ENCODE data around the gene RAB36.

The RAB36 gene

DNA sequence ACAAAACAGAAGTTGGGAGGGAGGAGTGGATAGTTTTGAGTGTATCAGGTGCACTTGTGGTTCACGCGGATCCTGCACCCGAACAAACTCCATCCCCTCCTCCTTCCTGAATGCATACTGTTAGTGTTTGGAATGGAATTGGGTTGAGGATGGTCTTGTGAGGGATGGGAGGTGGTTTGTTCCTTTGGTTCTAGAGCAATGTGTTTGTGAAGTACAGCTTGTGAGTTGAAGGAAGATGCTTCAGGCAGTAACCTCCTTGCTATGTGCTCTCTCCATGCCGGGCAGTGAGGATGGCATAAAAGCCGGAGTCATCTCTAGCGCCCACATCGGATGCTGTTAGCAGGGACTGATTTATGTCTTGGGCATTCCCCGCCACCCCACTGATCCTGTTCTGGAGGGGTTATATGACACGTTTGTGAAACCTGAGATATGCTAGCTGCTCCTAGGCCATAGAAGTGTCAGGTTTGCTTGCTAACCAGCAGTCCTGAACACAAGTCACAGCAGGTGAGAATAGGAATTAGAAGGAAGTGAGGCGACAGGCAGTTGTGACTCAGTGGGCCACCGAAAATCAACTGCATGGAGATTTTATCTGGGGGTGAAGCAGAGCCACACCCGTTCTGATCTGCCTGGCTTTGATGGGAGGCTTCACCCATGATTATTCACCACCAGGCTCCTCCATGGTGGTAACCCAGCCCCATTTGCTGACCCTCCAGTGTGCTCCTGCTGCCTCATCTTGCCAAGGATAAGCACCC, 37.2 kb downstream of the RAB36 start:
- peak; percentile 18 for DNase-seq (ENCODE audit: low read depth)

DNA sequence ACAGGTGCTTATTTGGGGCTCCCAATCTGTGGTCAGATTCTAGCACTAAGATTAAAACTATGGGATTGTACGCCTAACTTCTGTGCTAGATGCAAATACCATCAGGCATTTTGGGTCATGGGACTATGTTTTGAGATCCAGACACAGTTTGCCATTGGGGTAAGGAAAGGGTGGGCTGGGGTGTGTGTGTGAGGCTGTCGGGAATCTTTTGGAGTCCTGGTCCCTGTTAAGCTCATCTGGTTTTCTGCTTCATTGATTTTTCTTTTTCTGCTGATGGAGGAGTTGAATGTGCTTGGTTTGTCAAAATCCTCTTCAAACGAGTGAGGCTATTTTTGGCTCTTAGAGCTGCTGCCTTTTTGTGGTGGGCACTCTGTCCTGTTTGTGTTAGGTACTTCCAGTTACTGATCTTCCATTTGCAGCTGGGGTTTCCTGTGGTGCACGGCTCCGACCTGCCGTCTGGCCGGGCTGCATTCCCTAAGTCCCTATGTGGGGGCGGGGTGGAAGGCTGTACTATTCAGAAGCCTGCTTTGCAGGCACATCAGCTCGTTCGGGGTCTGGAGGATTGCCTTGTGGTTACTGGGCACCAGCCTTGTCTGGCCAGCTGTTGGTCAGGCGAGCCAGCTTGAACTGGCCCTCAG, 37.9 kb downstream of the RAB36 start:
- peak; percentile 52 for DNase-seq (ENCODE audit: low read depth)

DNA sequence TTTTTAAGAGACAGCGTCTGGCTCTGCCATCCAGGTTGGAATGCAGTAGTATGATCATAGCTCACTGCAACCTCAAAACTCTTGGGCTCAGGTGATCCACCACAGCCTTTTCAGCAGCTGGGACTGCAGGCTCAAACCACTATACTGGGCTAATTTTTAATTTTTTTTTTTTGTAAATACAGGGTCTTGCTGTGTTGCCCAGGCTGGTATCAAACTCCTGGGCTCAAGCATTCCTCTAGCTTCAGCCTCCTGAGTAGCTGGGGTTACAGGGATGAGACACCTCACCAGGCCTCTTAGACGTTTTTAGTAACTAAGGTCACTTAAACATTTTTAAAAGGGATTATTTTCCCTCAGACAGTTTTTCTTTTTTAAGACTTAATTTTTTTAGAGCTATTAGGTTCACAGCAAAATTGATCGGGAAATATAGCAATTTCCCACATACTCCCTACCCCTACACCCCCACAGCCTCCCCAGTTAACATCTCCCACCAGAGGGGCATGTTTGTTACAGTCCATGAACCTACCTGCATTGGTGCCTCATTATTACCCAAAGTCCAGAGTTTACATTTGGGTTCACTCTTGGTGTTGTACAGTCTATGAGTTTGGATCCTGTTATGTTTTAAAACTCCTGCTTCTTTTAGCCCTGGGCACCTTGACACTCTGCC, 39.0 kb downstream of the RAB36 start:
- no peak for DNase-seq (ENCODE audit: low read depth)

DNA sequence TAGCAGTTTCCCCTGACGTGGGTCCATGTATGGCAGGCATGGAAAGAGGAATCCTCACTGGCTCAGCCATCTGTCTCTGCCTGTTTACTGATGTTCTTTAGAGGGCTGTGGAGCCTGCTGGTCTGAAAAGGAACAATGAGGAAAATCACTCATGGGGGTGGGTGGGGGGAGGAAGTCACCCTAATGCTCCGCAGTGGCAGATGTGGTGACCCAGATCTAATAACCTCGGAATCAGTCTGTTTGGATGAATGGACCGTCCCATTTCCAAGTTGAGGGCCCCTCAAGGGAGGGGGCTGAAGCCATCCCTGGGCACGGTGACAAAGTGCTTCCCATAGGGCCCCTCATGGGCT, 39.5 kb downstream of the RAB36 start:
- no peak for DNase-seq (ENCODE audit: low read depth)

DNA sequence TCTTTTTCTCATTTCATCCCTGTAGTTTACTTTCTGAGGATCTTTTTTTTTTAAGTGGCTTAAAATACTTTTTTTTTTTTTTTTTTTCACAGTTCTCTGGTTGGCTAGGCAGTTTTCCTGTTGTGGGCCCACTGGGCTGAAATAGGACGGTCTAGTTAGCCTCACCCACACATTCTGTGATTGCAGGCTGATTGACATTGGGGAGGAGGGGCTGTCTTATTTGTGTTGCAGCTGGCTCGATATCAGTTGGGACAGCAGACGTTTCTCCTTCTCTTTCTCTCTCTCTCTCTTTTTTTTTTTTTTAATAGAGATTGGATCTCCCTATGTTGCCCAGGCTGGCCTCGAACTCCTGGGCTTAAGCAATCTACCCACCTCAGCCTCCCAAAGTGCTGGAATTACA, 41.9 kb downstream of the RAB36 start:
- no peak for DNase-seq (ENCODE audit: low read depth)

DNA sequence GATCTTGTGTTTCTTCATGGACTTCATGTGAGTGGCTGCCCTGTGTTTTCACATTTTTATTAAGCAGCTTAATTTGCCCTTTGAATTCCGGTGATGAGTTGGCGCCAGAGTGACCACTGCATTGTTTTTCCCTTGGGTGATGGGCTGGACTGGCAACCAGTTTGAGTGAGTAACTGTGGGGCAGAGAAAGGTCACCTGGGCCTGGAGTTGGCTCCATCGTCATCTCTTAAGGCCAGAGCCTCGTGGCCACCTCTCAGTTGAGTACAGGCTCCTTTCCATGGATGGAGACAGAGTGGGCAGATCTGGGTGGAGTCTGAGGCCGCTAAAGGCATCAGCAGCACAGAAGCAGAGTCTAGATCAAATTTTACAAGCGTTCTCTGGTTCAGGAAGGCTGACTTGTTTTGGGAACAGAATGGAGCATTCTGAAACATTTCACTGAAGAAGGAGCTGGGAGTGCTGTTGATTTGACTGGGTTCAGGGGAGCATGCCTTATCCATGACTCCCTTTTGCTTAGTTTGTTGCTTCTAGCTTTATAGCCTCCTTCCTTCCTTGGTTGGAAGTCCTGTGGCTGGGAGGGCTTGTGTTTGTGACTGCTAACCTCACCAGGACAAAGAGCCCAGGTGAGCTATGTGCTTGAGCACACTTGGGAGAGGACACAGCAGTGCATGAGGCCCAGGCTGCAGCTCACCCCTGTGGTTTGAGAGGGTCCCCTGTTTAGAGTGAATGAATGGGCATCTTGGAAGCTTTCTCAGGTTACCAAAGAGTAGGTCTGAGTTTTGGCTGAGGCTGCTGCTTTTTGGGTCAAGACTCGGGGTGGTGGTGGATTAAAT, 42.8 kb downstream of the RAB36 start:
- DNase-seq (ENCODE audit: low read depth), result no peak

DNA sequence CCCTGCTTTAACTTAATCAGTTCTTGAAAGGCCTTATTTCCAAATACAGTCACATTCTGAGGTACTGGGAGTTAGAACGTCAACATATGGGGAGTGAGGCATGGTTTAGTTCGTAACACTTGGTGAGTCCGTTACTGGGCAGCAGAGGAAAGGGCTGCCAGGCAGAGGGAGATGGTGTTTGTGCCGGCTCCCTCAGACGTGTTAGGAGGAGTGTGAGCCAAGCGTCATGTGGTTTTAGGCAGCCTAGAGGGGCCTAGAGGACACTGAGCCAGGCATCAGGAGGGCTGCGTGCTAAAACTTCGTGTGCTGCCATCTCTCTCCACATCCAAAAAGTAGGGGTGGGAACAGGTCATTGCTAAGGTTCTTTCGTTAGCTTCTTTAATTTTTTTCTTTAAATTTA, 45.2 kb downstream of the RAB36 start:
- DNase-seq (ENCODE audit: low read depth), result no peak

DNA sequence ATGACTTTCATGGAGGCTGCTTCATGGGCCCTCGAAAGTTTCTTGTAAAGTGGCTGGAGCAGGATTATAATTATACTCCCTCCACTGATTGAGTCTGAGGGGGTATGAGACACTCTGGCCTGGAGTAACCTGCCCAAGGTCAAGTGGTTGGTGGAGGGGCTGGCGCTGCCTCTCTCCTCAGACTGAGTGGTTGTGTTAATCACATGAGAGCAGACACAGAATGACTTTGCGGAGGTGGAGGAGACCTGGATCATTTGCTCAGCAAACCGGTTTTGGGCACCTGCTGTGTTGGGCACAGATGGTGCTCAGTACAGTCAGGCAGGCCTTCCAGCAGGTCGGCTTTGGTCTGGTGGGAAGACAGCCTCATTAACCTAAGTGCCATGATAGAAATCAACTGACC, 46.9 kb downstream of the RAB36 start:
- DNase-seq (ENCODE audit: low read depth), result no peak

DNA sequence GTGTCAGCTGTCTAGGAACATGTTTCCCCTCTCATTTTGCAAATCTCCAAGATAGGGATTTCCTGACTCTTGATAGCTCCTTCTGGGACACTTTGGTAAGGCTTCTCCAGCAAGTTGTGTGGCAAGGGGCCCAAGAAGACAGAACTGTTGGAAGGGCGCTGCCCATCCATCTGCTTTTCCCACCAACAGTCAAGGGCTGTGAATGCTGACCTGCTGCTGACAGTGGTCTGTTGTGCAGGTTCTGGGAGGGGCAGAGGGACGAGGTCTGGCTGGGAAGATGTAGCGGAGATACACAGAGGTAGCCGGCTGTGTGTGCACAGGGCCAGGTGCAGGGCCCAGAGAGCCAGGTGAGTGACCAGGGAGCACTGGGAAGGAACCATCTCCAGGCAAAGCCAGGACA, 47.3 kb downstream of the RAB36 start:
- no peak for DNase-seq (ENCODE audit: low read depth)

DNA sequence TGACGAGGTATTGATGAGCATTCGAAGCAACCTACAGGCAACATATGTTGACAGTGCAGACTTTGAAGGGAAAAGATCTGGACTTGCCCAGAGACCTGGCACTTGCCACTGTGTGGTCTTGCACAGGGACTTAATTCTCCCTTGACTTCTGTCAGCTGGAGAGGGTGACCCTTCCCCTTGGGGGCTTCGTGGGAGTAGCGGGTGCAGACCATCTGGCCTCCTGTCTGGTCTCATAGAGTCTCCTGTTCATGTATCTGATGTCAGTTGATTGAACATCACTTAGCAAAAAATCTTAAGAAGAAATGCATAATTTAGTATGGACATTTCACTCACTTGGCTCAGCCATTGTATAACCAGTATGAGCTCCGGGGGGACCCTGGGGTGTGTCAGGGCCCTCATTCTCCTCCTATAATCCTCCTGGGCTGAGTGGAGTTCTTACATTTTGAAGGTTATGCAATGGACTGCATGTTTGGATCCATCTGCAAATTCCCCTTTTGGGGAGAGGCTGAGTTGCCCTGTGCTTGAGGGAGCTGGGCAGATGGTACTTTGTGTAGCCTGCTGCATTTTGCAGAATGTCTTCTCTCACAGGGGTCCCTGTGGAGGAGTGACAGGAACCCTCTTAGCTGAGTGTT, 48.0 kb downstream of the RAB36 start:
- no peak for DNase-seq (ENCODE audit: low read depth)

DNA sequence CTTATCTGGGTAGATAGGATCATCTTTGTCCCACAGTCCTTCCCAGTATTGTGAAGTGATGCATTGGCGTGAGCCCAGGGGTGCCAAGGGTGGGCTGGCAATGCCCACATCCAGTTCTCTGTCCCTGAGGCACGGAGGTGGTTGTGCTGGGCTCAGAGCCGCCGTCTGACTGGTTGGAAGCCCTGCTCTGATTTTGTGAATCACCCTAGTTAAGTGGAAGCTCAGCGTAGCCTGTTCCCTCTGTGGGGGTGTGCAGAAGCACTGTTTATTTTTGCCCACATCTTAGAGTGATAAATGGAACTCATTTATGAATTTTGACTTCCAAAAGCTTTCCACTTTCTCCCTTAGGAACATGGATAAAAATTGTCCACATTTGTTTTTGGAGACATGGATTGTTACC, 48.6 kb downstream of the RAB36 start:
- no peak for DNase-seq (ENCODE audit: low read depth)

DNA sequence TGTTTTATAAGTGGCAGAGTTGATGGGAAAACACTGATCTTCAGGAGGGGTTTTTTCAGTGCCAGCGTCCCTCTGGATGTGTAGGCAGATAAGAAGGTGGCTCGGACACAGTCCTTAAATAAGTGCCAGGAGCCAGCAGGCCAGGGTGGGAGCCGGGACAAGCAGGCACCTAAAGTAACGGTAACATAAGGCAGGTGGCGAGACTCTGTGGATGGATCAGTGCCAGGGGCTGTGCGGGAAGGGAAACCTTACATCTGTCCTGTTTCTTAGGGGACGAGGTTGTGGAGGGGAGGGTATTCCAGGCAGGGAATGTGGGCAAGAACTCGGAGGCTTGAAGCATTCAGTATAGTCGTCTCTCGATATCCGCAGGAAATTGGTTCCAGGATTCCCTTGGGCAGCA, 50.9 kb downstream of the RAB36 start:
- DNase-seq (ENCODE audit: low read depth), result no peak

DNA sequence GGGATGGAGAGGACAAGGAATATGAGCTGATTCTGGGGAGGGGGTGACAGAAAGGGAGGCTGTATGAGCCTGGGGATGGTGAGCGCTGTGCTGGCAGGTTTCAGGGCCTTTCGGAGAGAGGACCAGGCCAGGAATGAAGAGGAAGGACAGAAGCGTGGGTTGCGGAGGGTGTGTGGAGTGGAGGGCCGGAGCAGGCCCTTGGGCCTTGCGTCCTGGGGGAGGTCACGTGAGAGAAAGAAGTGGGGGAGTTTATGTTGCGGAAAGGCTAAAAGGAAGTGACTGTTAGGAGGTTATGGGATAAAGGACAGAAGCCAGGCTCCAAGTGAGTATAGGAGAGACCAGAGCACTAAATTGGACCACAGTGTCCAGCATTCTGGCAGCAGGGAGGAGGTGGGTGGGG, 52.6 kb downstream of the RAB36 start:
- no peak for DNase-seq (ENCODE audit: low read depth)

DNA sequence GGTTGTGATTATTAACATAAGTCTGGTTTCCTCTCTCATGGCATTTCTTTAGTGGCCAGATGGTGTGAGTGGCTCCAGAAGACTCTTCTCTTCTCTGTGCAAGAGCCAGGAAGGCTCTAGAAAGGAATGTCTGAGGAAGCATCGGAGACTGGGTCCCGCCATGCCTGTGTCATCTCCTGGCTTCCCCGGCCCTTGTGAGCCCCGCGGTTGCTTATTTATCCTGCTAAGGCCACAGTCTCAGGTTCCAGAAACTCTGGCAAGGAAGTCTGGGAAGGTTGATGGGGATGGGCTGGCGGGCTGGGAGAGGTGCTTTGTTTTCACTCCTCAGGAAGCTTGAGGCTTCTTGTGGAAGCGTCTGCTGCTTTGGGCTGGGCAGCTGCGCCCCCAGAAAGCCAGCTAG, 53.9 kb downstream of the RAB36 start:
- no peak for DNase-seq (ENCODE audit: low read depth)

DNA sequence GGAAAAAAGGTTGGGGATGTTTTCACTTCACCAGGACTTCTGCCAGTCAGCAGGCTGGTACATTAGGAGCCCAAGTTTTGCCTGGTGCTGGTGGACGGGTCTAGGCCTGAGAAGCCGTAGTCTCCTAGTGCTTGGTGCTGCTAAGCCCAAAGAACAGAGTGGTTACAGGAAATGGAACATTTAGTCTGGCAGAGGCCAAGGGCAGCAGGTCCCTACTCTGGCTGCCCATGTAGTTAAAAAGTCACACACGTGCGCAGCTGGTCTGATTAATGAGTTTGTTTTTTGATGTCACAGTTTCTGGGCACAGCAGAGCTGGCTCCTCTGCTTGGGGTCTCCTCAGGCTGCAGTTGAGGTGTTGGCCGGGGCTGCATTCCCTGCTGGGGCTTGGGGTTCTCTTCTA, 55.6 kb downstream of the RAB36 start:
- DNase-seq (ENCODE audit: low read depth), result no peak

DNA sequence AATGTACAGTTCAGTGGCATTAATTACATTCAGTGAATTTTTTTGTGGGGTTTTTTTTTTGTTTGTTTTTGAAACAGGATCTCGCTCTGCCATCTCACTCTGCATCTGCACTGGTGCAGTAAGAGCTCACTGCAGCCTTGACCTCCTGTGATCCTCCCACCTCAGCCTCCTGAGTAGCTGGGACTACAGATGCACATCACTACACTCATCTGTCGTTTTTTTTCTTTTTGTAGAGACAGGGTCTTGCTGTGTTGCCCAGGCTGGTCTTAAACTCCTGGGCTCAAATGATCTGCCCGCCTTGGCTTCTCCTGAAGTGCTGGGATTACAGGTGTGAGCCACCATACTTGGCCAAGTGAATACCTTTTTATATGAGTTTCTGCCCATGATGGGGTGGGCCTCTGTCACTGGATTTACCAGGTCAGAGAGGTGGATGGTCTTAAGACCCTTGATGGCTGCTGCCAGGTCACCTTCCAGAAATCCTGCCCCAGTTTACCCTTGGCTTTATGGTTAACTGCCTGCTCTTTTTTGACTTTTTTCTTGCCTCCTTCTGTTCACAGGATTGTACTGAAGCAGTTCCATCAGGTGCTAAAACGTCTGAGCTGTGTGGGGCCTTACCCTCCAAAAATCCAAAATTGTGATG, 57.7 kb downstream of the RAB36 start:
- no peak for DNase-seq (ENCODE audit: low read depth)

DNA sequence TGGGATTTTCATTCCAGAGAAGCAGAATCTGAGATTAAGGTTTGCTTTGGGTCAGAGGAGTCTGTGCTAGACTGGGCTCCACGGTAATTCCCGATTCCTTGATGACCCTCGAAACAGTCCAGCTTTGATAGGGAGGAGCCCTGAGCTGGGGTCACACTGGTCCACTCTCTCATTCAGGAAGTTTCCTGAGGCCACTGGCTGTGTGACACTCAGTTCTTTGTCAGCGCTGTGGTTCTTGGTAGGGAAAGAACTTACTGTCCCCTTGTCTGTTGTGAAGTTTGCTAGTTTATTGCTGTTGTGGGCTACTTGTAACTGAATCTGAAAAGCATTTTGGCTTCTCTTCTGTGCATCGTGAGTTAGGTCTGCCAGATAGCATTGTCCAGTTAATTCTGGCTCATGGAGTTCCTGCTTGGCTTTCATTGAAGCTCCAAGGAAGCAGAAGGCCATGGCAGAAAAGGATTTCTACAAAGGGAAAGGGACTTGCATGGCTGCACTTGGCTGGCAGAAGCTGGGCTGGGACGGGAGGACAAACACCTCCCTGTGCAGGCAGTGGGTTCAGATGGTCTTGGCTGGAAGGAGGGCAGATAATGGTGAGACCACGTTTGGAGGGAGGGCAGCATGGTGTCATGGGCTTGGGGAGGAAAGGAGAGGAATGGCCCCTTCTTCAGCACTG, 58.3 kb downstream of the RAB36 start:
- no peak for DNase-seq (ENCODE audit: low read depth)

DNA sequence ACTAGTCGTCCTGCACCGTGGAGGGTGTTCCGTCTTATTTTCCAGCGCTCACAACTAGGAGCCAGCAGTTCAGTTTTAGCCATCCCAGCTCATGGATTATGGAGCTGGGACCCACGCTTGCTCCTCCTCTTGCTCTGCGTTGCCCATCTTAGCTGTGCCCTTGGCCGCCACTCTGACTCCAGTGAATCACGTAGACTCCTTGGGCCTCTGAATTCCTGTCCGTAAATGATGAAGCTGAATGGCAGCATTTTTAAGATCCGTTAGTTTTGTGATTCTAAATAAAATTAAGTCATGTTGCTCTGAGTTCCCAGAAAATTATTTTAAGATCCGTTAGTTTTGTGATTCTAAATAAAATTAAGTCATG, 58.8 kb downstream of the RAB36 start:
- no peak for DNase-seq (ENCODE audit: low read depth)

DNA sequence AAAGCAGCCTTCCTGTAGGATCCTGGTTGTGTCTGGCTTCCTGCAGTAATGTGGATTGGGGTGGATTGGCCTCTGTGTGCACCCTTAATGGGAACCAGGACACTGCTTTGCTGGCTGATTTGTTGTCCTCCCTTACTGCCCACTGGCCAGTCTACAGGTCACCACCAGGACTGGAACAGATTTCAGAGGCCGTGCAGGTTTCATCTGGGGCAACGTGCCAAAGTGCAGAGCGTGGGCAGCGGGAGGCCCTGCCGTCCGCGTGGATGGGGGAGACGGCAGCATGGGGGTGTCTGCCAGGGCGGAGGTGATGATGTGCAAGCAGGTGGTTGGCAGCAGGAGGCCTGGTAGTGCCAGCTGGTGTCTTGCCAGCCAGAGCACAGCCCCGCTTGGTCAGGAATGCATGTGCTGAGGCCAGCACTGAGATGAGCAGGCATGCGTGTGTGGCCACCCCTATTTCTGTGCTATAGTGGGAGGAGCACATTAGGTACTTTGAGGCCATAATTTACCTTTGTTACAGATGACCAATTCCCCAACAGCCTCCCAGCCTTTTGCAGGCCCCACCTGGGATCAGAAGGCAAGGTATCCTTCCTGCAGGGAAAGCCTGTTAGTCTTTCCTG, 59.4 kb downstream of the RAB36 start:
- DNase-seq (ENCODE audit: low read depth), result no peak

DNA sequence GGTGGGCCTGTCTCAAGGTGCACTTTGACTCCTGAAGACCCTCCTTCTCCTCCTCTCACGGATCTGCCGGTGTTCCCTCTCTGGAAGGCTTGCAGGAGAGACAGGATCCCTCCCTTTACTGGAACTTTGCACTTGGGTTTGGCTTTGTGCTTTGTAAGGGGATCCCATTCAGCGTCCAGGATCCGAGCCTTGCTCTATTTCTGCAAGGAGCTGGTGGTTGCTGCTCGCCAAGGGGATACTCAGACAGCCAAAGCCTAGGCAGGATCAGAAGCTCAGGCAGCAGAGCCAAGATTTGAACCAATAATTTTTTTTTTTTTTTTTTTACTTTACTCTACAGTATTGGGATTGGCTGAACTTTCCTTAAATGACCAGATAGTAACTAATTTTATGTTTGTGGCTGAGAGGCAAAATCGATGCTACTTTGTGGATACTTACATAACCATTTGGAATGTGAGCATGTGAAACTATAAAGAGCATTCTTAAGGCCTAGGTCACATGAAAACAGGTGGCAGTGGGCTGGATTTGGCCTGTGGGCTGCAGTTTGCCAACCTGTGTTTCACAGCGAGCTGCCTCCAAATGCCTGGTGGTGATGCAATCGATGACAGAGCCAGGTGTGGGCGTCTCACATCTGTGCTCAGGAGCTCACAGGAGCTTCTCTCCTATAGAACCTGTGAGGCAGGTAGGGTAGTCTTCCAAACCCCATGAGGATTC, 60.2 kb downstream of the RAB36 start:
- no peak for DNase-seq (ENCODE audit: low read depth)
